SK-N-SH (cell line): ENCODE measurements around the gene FAM110A. TPM values are rescaled to one million over a fixed set of nuclear protein-coding genes. Genes with fewer than 3 reads are reported as not detected.

Experiments used
- CTCF ChIA-PET: fragments of 300-600, 350-600 bp; formaldehyde crosslinking; extraction: SDS; loops from one replicate; lab custom pipeline; 2021; lab: Yijun Ruan, JAX
- POLR2A ChIA-PET: fragments of 350-600 bp; sonication (Branson Sonifier 250); formaldehyde crosslinking; extraction: SDS; loops from one replicate; lab custom pipeline; 2020; ENCODE audit warnings: antibody characterized with exemption, inconsistent platforms; lab: Yijun Ruan, JAX
- DNase-seq: peaks from one replicate; pipeline ENCODE4 v3.0.0; 2012
- H2AFZ ChIP-seq: fragments of 200-600 bp; sonication (generic); 2 replicates; pipeline ENCODE4 v1.8.1; 2016; ENCODE audit warnings: antibody characterized with exemption, mild to moderate bottlenecking, low read depth
- H3F3A ChIP-seq: fragments of 200-600 bp; sonication (generic); replicated peaks from 2 replicates; pipeline ENCODE3; 2016; ENCODE audit warnings: antibody characterized with exemption, mild to moderate bottlenecking; ENCODE audit not compliant: insufficient read depth
- H3K27ac ChIP-seq, 2 experiments: fragments of 200-500 bp in 1 of 2; fragments of 200-600 bp in 1 of 2; sonication (Bioruptor generic) in 1 of 2; sonication (generic), shearing (Covaris generic) in 1 of 2; 2 replicates each; pipeline versions ENCODE4 v1.5.1 to v1.6.1; 2014 to 2016; ENCODE audit warnings: low read depth in 2 of 2, inconsistent platforms in 1 of 2, low read length in 1 of 2, mild to moderate bottlenecking in 1 of 2, mixed read lengths in 1 of 2
- H3K27me3 ChIP-seq: fragments of 200-600 bp; sonication (generic), shearing (Covaris generic); 2 replicates; pipeline ENCODE4 v1.6.1; 2016; ENCODE audit warnings: mixed run types; ENCODE audit not compliant: insufficient read depth
- H3K36me3 ChIP-seq, 2 experiments: fragments of 200-500 bp in 1 of 2; fragments of 200-600 bp in 1 of 2; sonication (Bioruptor generic) in 1 of 2; sonication (generic) in 1 of 2; replicated peaks in 1 of 2; 2 replicates each; pipeline versions ENCODE3 to v1.5.1; 2014 to 2016; ENCODE audit warnings: low read length in 1 of 2, mild to moderate bottlenecking in 1 of 2; ENCODE audit not compliant: insufficient read depth in 2 of 2, control insufficient read depth in 1 of 2
- H3K4me1 ChIP-seq, 2 experiments: fragments of 200-500 bp in 1 of 2; fragments of 200-600 bp in 1 of 2; sonication (Bioruptor generic) in 1 of 2; sonication (generic), shearing (Covaris generic) in 1 of 2; 2 replicates each; pipeline versions ENCODE4 v1.5.1 to v1.6.1; 2014 to 2016; ENCODE audit warnings: low read depth in 1 of 2, low read length in 1 of 2, mixed run types in 1 of 2; ENCODE audit not compliant: insufficient read depth in 2 of 2, control insufficient read depth in 1 of 2
- H3K4me2 ChIP-seq: fragments of 200-600 bp; sonication (generic), shearing (Covaris generic); 2 replicates; pipeline ENCODE4 v1.6.1; 2017; ENCODE audit warnings: mixed run types
- H3K4me3 ChIP-seq, 2 experiments: fragments of 200-500 bp in 1 of 2; fragments of 200-600 bp in 1 of 2; sonication (Bioruptor generic) in 1 of 2; sonication (generic), shearing (Covaris generic) in 1 of 2; 2 replicates each; pipeline versions ENCODE4 v1.5.1 to v1.8.1; 2014 to 2016; ENCODE audit warnings: low read depth in 2 of 2, inconsistent platforms in 1 of 2, low read length in 1 of 2, mild to moderate bottlenecking in 1 of 2, mixed read lengths in 1 of 2, moderate library complexity in 1 of 2
- H3K79me2 ChIP-seq: fragments of 200-600 bp; sonication (generic); 2 replicates; pipeline ENCODE4 v1.8.1; 2017; ENCODE audit warnings: mild to moderate bottlenecking; ENCODE audit not compliant: insufficient read depth
- H3K9ac ChIP-seq: fragments of 200-600 bp; sonication (generic); 2 replicates; pipeline ENCODE4 v1.6.1; 2017; ENCODE audit warnings: mixed run types
- H3K9me2 ChIP-seq: fragments of 200-600 bp; sonication (generic); 2 replicates; pipeline ENCODE4 v1.6.1; 2017; ENCODE audit warnings: mixed run types
- H3K9me3 ChIP-seq: fragments of 200-600 bp; sonication (generic); 2 replicates; pipeline ENCODE4 v1.6.1; 2017; ENCODE audit warnings: mixed run types, mild to moderate bottlenecking, moderate library complexity
- H4K20me1 ChIP-seq: fragments of 200-600 bp; sonication (generic); 2 replicates; pipeline ENCODE4 v1.6.1; 2017; ENCODE audit warnings: mild to moderate bottlenecking, mixed run types; ENCODE audit not compliant: insufficient read depth
- EP300 ChIP-seq, 2 experiments: IDR thresholded peaks; 2 replicates each; pipeline versions ENCODE4 v1.4.0 to v1.6.1; 2012; ENCODE audit warnings: borderline replicate concordance in 1 of 2, low read depth in 1 of 2, low read length in 1 of 2
- FOXM1 ChIP-seq: IDR thresholded peaks from 2 replicates; pipeline ENCODE4 v1.4.0; 2012; ENCODE audit warnings: low read depth, mild to moderate bottlenecking
- GABPA ChIP-seq: IDR thresholded peaks from 2 replicates; pipeline ENCODE4 v1.4.0; 2012; ENCODE audit warnings: low read depth, mild to moderate bottlenecking
- GATA2 ChIP-seq: sonication (generic); formaldehyde crosslinking; IDR thresholded peaks from 2 replicates; pipeline ENCODE4 v1.5.0; 2020; ENCODE audit warnings: mild to moderate bottlenecking, missing genetic modification reagents
- MEF2A ChIP-seq: IDR thresholded peaks from 2 replicates; pipeline ENCODE4 v1.4.0; 2012; ENCODE audit warnings: low read depth, borderline replicate concordance
- MXI1 ChIP-seq: IDR thresholded peaks from 2 replicates; pipeline ENCODE4 v1.6.1; 2012; ENCODE audit warnings: mild to moderate bottlenecking, low read depth, low read length, improper control_type of control experiment
- REST ChIP-seq: IDR thresholded peaks from 2 replicates; pipeline ENCODE4 v1.6.1; 2012; ENCODE audit warnings: mild to moderate bottlenecking, low read depth, low read length, moderate library complexity
- RXRA ChIP-seq: IDR thresholded peaks from 2 replicates; pipeline ENCODE4 v1.4.0; 2012; ENCODE audit warnings: low read depth, mild to moderate bottlenecking, borderline replicate concordance
- TCF12 ChIP-seq: IDR thresholded peaks from 2 replicates; pipeline ENCODE4 v1.4.0; 2012
- USF1 ChIP-seq: IDR thresholded peaks from 2 replicates; pipeline ENCODE4 v1.4.0; 2012; ENCODE audit warnings: low read depth, borderline replicate concordance
- ZBTB33 ChIP-seq: IDR thresholded peaks from 2 replicates; pipeline ENCODE4 v1.4.0; 2012; ENCODE audit warnings: low read depth, borderline replicate concordance
- WGBS: methylation state at CpG from one replicate; pipeline ENCODE4 v1.1.6; 2017; ENCODE audit warnings: low lambda C conversion rate; 5-methylcytosine and 5-hydroxymethylcytosine counted together
- polyA plus RNA-seq, 3 experiments: library from polyadenylated mRNA; depleted of rRNA; stranded (reverse); fragments of >200 nt; gene quantifications; 2 replicates each; pipeline ENCODE4 v1.2.3, GENCODE V29; 2012

The FAM110A gene
- polyA plus RNA-seq, 1 of the 3 experiments (the other 2 are of a cell fraction), result 3.8 TPM

DNA sequence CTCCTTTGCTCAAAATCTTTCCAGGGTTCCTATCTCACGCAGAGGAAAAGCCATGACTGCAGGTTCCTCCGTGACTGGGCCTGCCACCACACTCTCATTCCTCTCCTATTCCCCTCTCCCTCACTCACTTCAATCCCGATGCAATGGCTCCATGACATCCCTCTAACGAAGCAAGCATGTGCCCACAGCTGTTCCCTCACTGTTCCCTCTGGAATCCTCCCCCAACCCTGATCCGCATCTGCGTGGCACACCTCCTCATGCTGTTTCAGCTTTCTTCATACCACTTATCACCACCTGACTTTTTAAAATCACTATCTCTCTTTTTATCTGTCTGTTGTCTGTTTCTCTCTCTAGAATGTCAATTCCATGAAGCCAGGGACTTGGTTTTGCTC is 57.1 kb downstream of the FAM110A start (continued):
- TF ChIP-seq USF1 (no peak), FOXM1 (no peak), EP300 (IDR thresholded peaks at IDR 0.05; ENCODE audit: borderline replicate concordance in 1 of 2, low read depth in 1 of 2, low read length in 1 of 2) (no peak), GABPA (no peak), MEF2A (no peak), ZBTB33 (no peak), MXI1 (no peak), RXRA (no peak), TCF12 (no peak)

DNA sequence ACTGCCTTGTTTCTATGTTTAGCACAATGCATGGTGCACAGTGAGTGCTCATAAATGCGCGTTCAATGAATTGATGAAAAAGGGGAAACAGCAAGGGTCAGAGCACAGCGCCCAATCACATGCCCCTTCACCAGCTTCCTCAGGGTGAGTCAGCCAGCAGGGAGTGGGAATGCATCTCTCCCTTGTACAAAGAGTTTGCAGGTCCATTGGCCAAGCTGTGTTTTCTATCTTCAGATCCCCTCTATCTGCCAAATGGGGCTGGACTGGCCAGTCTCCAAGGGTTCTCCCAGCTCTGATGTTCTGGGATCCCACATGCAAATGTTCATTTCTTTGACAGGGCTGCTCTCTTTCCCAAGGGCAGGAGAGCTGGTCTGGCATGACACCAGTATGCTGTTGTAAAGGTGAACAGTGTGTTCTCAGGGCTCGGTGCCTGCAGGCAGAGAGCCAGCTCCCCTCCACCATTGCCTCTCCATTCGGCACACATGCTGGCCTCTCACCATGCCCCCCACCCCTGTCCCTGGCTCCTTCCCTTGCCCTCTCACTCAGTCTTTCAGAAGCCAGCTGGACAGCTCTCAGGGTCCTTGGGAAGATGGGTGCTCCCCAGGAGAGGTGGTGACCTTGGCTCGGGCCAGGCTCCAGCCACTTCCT is 57.7 kb downstream of the FAM110A start:
- Histone ChIP-seq H3K27ac (no peak overlapping the region; a peak in 1 of 4 replicates), H3K9me3 (no peaks in the 10 kb centered on the region), H3K79me2 (no peaks in the 10 kb centered on the region), H3K9me2 (no peaks in the 10 kb centered on the region), H3K4me1 (peaks cover 0 to 15% of the 10 kb centered on the region in 2 experiments; a peak in 1 of 4 replicates), H3F3A (no peaks in the 10 kb centered on the region), H4K20me1 (no peaks in the 10 kb centered on the region), H3K36me3 (no peaks in the 10 kb centered on the region), H3K9ac (no peak overlapping the region), H3K4me3 (no peak overlapping the region), H3K4me2 (no peak overlapping the region), H2AFZ (no peak overlapping the region)
- ChIA-PET POLR2A (no interaction called here), CTCF (interaction anchor here (1.1 to 1.6 kb wide), 3 partner anchors 20 to 75 kb away, joined by 3 to 4 read pairs (median 3); no protein-coding TSS in a partner anchor)
- DNase-seq, result no peak
- WGBS, result 51% methylated on average over 6 of the region's 6 CpGs
- no peak for TF ChIP-seq REST
- TF ChIP-seq GATA2 (CRISPR knock-in tag), result 0 out of 2 replicates have a peak, but pooled peaks have one; percentile 13
- TF ChIP-seq, all 33 proteins: peak for 1
- H3K27me3 ChIP-seq, result no peaks in the 10 kb centered on the region; the same call in 1 of the 2 replicates
